ENCODE measurements around the gene RBM33. TPM values are rescaled to one million over a fixed set of nuclear protein-coding genes. Genes with fewer than 3 reads are reported as not detected.

Gene RBM33
- total and polyA plus RNA-seq, 2 of the 13 experiments (the other 11 are each of a cell fraction or from before 2014, with no cell fraction given) = 12.4 to 28.9 TPM

DNA sequence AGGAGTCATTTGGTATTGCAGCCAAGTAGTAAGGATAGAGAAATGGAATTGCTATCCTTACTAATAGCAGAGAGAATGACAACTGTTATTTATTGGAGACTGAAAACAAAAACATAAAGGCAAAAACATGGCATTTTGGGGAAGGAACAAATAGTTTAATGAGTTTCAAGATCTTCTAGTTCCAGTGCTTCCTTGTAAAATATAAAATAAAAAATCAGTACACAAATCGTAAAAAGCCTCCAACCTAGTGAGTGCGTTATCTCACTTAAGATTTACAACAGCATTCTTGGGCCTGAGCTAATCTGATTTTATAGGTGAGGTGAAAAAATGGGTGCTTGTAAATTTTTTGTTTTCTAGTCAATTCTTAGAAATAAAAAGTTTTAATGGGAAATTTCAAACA lies 3.3 kb downstream of the RBM33 start (continued):
- TF ChIP-seq YY1 (IDR thresholded peaks at IDR 0.05; ENCODE audit: insufficient read depth, insufficient replicate concordance, low read depth, low read length) = no peak
- TF ChIP-seq NR2F1 (CRISPR knock-in tag; IDR thresholded peaks at IDR 0.05) = no peak
- TF ChIP-seq, protein P1, sequence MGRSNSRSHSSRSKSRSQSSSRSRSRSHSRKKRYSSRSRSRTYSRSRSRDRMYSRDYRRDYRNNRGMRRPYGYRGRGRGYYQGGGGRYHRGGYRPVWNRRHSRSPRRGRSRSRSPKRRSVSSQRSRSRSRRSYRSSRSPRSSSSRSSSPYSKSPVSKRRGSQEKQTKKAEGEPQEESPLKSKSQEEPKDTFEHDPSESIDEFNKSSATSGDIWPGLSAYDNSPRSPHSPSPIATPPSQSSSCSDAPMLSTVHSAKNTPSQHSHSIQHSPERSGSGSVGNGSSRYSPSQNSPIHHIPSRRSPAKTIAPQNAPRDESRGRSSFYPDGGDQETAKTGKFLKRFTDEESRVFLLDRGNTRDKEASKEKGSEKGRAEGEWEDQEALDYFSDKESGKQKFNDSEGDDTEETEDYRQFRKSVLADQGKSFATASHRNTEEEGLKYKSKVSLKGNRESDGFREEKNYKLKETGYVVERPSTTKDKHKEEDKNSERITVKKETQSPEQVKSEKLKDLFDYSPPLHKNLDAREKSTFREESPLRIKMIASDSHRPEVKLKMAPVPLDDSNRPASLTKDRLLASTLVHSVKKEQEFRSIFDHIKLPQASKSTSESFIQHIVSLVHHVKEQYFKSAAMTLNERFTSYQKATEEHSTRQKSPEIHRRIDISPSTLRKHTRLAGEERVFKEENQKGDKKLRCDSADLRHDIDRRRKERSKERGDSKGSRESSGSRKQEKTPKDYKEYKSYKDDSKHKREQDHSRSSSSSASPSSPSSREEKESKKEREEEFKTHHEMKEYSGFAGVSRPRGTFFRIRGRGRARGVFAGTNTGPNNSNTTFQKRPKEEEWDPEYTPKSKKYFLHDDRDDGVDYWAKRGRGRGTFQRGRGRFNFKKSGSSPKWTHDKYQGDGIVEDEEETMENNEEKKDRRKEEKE (IDR thresholded peaks at IDR 0.05) = no peak
- TF ChIP-seq ZNF672 (CRISPR knock-in tag; IDR thresholded peaks at IDR 0.05) = no peak
- TF ChIP-seq, protein P2, sequence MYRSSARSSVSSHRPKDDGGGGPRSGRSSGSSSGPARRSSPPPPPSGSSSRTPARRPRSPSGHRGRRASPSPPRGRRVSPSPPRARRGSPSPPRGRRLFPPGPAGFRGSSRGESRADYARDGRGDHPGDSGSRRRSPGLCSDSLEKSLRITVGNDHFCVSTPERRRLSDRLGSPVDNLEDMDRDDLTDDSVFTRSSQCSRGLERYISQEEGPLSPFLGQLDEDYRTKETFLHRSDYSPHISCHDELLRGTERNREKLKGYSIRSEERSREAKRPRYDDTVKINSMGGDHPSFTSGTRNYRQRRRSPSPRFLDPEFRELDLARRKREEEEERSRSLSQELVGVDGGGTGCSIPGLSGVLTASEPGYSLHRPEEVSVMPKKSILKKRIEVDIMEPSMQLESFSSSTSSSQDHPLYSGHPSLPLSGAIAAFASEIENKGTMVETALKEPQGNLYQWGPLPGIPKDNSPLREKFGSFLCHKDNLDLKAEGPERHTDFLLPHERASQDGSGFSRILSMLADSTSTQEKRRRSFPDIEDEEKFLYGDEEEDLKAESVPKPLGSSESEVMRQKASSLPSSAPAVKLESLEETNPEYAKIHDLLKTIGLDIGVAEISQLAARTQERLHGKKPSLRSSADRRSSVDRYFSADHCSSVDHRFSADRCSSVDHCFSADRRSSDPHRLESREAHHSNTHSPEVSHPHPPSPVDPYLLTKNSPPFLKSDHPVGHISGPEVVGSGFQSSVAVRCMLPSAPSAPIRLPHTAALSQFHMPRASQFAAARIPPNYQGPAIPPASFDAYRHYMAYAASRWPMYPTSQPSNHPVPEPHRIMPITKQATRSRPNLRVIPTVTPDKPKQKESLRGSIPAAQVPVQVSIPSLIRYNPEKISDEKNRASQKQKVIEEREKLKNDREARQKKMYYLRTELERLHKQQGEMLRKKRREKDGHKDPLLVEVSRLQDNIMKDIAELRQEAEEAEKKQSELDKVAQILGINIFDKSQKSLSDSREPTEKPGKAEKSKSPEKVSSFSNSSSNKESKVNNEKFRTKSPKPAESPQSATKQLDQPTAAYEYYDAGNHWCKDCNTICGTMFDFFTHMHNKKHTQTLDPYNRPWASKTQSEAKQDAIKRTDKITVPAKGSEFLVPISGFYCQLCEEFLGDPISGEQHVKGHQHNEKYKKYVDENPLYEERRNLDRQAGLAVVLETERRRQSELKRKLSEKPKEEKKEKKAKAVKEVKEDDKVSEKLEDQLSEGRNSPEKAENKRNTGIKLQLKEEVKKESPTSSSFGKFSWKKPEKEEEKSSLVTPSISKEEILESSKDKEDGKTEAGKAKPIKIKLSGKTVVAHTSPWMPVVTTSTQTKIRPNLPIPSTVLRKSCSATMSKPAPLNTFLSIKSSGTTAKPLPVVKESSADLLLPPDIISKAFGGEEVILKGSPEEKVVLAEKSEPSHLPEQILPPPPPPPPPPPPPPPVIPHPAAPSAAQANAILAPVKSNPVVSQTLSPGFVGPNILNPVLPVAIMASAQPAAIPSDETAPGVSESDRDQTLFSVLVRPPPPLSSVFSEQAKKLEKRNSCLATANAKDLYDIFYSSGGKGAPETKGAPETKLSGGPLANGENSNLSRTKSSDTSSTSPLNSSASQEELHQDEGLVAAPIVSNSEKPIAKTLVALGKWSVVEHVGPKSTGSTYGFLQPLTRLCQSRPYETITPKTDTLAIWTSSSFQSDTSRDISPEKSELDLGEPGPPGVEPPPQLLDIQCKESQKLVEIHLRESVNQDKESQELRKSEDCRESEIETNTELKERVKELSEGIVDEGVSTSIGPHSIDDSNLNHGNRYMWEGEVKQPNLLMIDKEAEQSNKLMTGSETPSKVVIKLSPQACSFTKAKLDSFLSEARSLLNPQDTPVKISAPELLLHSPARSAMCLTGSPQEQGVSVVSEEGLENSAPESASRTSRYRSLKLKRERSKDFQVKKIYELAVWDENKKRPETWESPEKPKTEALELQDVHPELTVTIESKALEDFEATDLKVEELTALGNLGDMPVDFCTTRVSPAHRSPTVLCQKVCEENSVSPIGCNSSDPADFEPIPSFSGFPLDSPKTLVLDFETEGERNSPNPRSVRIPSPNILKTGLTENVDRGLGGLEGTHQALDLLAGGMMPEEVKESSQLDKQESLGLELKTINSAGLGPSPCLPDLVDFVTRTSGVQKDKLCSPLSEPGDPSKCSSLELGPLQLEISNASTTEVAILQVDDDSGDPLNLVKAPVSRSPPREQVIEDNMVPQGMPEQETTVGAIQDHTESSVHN (CRISPR knock-in tag; IDR thresholded peaks at IDR 0.05) = no peak
- TF ChIP-seq REXO4 (CRISPR knock-in tag; IDR thresholded peaks at IDR 0.05; ENCODE audit: borderline replicate concordance) = no peak
- no peak for TF ChIP-seq ZFX (CRISPR knock-in tag; IDR thresholded peaks at IDR 0.05; ENCODE audit: low read depth)
- TF ChIP-seq ZNF326 (CRISPR knock-in tag; IDR thresholded peaks at IDR 0.05; ENCODE audit: borderline replicate concordance) = no peak
- TF ChIP-seq RNF2 (conservative IDR thresholded peaks at IDR 0.05; ENCODE audit: low read depth) = no peak
